ENCODE results near the gene ALDH4A1.
"Not testable (repeated sequence)": the region's sequence is repeated elsewhere in the genome, so short reads cannot be mapped to it uniquely, and the experiment has no call there.

ALDH4A1 gene

DNA sequence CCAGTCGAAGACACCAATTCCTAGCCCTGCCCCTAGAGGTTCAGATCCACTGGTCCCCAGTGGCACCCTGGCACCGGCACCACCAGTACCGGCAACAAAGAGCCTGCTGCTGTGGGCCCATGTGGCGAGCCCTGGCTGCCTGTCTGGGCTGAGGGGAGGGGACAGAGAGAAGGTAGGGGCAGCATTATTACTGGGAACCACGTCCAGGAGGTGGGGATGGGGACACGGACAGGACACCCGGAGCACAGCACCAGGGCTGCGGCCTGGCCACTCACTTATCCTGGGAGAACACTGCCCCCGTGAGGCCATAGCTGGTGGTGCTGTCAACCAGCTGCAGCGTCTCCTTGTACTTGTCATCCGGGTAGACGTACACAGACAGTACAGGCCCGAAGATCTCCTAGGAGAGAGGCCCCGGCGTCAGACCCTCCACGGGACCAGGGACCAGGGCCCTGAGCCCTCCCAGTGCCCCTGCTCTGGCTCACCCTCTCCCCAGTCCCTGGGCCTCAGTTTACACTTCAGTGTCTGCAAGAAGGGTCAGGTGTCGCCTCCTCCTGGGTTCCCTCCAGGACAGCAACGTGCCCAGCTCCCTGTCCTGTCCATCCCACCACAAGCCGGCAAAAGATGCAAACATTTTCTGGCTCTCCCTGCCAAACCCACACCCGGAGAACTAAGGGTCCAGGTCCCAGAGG is 27.1 kb downstream of the ALDH4A1 start:
- FAIRE-seq, result no peak

DNA sequence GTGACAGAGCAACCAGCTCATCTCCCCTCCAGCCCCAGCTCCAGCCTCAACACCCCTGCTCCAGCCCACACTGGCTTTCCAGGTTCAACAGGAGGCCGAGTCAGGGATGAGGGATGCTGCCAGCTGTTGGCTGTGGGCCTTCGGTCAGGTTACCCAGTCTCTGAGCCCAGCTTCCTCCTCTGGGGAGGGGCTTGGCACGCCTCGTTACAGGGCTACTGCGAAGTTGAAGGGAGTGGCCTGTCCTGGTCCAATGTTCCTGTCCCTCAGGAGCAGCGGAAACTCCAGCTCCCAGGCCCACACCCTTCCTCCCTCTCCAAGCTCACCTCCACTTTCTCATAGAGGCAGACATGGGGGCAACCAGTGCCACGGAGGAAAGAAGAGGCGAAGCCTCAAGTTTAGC is 27.8 kb downstream of the ALDH4A1 start:
- no peak for FAIRE-seq

DNA sequence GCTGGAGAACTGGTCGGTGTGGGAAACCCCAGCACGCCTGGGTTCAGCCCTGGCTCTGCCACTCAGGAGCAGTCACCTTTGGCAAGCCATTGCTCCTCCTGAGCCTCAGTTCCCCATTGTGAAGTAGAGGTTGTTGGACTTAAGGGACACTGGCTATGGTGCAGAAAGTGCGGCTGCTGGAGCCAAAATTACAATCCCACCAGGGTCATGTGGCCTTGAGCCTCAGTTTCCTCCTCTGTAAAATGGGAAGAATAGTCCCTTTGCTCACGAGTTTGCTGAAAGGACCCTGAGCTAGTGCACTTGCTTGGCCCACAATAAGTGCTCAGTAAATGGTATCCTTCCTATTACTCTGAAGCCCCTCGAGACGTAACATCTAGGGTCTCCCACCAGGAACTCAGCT is 28.3 kb downstream of the ALDH4A1 start:
- no peak for FAIRE-seq

DNA sequence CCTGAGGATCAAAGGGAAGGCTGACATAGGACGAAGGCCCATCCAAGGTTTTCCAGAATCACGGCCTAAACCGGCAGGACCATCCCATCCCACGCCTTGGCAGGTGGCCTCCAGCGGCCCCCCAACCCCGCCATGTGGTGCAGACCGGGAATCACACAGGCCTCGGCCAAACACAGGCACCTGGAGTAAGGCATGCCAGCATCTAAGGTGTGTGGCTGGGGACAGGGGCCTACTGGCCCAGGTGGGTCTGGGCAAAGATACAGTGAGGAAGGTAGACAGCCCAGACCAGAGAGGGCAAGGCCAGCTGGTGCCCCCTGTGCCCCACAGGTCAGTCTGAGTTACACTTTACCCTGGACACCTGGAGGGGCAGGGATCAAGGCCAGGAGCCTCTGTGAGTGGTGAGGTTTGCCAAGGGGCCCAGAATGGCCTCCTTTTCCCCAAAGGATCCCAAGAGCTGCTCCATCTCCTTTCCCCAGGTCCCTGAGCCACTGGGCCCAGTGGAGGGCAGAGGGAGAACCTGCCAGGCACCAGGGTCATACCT is 30.2 kb downstream of the ALDH4A1 start:
- FAIRE-seq, result no peak

DNA sequence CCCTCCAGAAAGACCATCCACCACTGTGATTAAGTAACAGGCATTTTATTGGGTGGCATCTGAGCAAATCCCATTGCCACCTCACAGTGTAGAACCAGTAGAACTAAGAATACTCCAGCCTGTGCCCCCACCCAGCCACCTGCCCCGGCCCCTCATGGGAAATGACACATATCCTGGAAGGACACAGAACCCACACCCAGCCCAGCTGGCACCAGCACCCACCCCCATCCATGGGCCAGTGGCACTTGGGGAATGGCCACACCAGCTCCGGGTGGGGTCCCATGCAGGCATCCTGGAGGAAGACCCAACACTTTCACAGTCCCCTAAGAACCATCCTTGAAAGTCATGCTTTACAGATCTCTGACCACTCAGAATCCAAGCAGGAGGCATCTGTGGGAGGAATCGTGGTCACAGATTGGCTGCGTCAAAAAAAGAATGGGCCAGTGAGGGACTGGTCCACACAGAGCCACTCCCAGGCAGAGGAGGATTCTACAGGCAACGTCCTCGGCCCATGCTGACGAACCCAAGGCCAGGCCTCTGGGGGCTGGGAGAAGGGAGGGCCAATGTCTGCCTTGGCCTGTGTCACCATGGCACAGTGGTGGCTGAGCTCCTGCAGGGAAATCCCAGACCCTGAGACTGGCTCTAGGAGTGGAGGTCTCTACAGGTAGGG is 30.8 kb downstream of the ALDH4A1 start:
- no peak for FAIRE-seq

DNA sequence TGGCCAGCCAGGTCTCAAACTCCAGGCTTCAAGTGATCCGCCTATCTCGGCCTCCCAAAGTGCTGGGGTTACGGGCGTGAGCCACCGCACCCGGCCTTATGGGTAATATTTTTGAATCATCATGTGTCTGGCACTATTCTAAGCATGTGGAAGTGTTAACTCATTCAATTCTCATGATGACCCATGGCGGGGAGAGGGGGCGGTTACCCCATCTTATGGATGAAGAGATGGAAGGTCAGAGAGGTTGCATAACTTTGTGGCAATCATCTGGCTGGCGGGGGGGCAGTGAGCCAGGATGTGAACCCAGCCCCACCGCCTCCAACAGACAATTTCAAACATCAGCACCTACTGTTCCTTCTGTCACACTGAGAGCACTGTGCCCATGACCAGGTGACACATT is 31.4 kb downstream of the ALDH4A1 start:
- FAIRE-seq, result no peak

DNA sequence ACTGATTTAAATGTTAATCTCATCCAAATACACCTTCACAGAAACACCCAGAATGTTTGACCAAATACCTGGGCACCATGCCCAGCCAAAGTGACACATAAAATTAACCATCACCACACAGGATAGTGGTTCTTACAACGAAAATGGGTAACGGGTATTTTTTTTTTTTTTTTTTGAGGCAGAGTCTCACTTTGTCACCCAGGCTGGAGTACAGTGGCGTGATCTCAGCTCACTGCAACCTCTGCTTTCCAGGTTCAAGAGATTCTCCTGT is 31.8 kb downstream of the ALDH4A1 start:
- FAIRE-seq, result not testable (repeated sequence)

DNA sequence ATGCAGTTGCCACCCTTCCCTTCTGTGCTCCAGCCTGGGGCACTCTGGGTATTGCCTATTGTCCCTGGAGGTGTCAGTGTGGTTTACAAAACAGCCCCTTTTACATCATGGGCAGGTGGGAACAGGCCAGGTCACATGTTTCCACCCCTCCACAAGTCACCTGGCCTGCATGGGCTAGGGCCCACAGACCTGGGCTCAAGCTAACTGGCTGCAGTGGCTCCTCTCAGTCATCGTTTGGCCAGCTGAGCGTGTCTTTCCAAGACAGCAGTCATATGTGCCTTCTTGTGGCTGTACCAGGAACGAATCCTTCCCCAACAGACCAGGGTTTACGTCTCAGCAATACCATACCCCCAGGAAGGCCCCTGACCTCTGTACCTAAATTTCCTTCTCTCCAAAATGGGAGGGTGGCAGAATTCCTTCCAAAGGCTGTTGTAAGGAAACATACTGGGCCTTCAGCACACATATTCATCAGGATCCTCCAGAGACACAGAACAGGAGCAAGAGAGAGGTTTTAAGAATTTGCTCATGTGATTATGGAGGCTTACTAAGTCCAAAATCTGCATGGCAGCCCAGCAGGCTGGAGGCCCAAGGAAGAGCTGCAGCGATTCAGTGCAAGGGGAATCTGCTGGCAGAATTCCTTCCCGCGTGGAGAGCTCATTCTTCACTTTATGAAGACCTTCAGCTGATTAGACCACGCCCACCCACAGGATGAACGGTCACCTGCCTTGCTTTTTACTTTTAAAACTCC is 32.3 kb downstream of the ALDH4A1 start:
- no peak for FAIRE-seq

DNA sequence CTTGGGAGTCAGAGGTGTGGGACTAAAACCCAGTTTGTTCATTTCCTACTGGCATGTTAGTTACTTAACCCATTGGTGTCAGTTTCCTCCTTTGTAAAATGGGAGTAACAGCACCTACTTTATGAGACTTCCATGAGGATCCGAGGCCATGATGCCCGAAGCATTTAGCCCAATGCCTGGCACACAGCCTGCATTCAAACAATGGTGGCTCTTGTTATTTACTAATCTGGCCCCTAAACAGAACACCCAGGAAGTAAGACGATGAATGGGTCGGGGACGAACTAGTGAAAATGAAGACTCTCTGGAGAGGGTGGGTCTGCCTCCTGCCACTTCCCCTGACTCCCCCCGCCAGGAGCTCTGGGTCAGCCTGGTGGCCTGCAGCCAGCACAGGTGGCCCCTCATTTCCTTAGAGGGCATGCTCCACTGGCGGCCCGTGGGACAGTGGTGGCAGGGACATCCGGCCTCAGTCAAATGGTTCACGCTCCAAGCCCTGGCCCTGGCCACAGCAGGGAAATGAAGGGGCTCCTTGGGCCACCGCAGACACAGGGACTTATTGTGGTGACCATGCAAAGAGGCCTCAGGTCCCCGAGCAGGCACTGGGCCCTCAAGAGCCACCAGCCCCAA is 33.4 kb downstream of the ALDH4A1 start:
- FAIRE-seq, result no peak

DNA sequence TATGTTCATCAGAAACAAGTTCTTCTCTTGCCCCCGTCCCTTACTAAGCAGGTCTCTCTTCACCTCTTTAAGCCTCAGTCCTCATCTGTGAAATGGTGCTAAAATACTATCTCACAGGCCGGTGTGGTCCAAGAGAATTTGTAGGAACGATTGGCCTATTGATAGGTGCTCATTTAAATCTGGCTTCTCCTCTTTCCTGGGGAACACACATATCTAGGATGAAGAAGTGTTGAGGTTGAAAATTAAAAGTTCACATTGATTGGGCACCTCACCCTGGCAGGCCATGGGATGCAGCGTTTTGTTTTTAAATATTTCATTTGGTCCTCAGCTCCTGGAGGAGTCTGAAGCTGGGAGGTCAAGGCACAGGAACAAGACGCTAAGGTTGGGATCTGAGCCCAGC is 34.0 kb downstream of the ALDH4A1 start:
- FAIRE-seq, result no peak

DNA sequence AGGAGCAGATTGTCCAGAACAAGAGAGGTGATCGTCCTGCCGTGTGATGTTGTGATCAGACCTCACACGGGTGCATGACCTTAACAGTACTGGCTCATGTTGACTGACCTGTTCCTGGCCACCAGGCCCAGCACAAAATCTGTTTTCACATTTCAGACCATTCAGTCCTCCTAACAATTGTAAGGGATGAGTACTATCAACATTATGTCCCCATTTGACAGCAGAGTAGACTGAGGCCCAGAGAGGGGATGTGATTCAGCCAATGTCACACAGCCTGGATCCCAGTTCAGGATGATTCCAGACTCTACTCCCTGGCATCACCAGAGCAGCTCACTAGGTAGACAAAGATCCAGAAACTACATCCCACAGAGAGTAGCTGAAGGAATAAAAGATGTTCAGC is 35.5 kb downstream of the ALDH4A1 start:
- FAIRE-seq, result no peak

DNA sequence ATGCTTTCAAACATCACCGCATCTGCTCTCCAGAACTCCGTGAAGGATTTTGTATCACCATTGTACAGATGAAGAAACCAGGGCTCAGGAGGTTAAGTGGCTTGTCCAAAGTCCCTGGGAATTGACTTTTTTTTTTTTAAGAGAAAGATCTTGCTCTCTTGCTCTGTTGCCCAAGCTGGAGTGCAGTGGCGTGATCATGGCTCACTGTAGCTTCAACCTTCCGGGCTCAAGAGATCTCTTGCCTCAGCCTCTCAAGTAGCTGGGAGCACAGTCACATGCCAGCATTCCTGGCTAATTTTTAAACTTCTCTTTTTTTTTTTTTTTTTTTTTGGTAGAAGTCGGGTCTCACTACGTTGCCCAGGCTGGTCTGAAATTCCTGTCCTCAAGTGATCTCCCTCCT is 36.0 kb downstream of the ALDH4A1 start:
- FAIRE-seq, result no peak

DNA sequence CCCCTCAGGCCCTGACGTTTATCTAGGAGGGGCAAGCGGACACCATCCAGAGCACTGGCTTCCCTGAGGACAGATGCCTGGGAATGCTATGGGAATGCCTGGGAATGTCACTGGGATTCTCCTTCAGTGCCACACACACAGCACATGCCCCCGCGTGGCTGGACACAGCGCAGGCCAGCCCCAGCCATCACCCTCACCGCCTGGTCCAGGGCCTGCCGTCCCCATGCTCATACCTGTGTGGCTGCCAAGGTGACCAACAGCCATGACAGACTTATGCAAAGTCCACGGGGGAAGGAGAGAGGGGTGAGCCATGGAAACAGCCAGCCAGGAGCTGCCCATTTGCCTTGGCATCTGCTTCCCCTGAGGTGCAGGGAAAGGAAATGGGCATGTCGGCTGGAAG is 37.2 kb downstream of the ALDH4A1 start:
- FAIRE-seq, result no peak

DNA sequence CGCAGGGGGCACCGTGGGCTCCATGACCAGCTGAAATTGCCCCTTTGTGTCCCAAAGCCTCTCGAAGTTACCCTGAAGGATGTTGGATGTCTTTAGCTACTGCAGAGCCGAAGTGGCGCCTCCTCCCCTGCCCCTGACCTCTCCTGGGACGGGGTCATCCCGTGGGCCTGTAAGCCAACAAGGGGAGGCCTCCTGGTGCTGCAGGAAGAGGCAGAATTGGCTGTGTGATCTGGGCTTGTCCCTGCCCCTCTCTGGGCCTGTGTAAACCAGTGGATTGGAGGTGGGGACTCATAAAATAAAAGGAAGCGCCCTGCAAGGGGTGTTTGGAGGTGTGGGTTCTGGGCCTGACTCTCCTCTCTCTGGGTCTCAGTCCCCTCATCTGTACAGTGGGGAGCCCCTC is 40.8 kb downstream of the ALDH4A1 start:
- FAIRE-seq, result no peak

DNA sequence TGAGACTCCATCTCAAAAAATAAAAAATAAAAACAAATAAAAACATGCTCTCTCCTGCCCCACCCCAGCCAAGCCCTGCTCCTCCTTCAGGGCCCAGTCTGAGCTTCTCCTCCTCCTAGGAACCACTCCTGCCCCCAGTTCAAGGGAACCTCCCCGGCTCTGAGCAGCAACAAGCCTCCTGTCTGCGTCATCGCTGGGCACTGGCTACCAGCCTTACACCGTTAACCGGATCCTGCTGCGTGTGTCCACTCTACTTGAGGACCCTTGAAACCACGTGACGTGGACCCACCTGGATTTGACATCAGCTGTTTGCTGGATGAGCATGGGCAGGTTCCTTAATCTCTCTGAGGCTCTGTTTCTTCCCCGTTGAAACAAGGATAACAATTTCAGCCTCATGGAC is 41.3 kb downstream of the ALDH4A1 start:
- no peak for FAIRE-seq

DNA sequence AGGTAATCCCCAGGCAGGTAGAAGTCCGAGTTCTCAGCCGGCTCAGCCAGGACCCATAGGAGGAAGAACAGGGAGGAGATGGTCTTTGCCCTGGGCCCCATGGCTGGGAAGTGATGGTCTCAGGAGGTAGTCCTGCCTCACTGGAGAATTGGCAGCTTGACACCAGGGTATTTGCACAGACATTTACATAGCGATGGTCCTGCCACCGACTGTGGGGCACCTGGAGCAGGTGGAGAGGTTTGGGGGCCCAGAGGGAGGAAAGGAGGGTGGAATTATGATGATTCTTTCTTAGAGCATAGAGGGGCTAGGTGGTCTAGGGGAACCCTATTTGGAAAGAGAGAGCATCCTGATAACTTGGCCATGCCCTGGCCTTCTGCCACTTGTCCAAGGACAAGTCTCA is 42.8 kb downstream of the ALDH4A1 start, which contains the start of gene TAS1R2:
Gene TAS1R2 (minus strand): TSS at position 101 of the 400 bp plus-strand sequence. CDS start 0 bp downstream, at position 101.
- no peak for FAIRE-seq

DNA sequence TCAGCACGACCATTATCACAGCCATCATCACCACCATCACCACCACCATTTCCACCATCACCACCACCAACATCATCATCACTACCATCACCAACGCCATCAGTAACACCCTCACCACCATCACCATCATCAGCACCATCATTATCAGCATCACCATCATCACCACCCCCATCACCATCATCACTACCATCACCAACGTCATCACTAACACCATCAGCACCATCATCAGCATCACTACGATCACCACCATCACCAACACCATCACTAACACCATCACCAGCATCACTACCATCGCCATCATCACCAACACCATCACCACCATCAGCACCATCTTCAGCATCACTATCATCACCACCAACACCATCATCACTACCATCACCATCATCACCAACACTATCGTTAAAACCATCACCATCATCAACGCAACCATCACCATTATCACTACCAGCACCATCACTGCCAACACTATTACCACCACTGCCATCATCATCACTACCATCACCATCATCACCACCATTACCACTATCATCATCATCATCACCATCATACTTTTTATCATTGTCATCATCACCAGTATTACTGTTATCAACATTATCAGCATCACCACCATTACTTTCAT is 44.2 kb downstream of the ALDH4A1 start:
- no peak for FAIRE-seq

DNA sequence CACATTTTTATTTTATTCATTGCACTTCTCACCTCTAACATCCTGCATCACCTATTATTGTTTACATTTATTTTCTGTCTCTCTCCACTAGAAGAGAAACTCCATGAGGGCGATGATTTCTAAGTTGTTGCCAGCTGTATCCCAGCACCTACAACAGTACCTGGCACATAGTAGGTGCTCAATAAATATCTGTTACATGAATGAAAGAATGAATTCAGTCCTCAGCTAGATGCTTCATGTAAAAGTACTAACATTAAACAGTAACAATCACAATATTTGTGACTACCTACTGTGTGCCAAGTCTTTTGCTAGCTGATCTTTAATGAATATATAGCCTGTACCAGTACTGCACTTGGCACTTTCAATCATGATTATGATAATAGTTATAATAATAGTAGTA is 45.9 kb downstream of the ALDH4A1 start:
- FAIRE-seq, result no peak

DNA sequence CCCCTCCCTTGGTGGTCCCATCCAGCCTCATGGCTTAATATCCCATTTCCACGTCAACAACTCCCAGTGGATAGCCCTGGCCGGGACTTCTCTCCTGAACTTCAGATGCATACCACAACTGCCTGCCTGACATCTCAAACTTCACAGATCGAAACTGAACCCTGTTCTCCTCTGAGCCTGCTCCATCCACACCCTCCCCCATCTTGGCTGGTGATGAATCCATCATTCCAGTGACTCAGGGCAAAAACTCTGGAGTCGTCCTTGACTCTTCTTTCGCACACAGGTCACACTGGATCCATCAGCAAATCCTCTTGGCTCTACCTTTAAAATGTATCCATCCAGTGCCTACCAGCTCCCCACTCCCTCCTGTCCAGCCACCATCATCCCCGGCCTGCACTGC is 46.8 kb downstream of the ALDH4A1 start:
- FAIRE-seq, result no peak

DNA sequence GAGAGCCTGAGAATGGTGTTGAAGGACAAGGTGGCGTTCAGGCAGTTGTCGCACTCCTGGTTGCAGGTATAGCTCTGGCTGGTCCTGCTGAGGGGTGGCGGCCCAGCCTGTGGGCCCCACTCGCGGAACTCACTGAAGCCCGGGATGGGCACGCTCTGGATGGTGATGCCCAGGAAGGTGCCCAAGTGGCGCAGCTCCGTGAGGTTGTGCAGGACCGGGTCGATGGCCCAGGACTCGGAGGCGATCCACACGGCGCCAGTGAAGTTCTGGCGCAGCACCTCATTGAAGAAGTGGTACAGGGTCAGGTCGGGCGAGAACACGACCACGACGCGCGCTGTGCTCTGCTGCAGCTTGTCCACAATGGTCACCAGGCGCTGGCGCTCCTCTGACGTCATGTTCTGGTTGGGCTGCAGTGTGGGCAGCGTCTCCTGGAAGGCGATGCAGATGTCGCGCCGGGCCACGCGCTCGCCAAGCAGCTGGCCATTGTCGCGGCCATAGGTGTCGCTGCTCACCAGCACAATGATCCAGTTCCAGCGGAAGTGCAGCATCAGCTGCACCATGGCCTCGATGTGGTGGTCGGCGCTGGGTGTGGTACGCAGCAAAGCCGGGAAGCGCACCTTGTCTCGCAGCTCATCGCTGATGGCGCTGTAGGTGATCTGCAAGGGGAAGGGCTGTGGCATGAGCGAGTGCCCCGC is 47.9 kb downstream of the ALDH4A1 start:
- no peak for FAIRE-seq

DNA sequence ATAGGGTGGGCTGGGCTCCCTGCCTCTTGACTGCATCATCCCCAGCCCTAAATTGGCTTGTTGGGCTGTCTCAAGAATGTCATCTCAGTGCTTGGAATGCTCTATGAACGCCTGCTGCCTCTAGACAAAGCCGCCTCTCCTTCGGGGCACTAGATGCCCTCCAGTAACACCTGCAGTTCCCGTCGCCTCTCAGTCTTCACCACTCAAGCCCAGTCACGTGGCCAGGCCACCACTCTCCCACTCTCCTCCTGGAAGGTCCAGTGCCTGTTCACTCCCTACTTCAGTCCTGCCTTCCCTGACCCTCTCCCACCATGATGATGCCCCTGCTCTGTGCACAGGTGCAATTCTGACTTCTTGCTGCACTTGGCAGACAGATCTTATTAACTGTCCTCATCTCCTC is 49.9 kb downstream of the ALDH4A1 start:
- no peak for FAIRE-seq

DNA sequence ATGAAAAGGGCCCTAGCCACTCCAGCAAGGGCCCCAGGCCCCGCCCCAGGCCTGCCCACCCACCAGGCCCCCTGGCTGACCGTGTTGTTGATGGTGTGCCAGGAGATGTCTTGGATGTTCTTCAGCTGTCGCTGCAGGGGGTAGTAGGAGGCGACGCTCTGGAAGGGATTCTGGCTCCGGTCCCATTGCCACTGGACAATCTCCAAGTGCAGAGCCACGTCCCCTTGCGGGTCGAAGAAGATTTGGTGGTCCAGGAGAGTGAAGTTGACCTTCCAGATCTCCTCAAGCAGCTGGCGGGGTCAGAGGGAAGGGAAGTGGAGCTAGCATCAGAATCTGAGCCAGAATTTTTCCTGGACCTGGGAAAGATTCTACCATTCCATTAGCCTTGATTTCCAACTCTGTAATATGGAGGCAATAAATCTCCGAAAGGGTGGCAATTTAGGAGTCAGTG is 53.1 kb downstream of the ALDH4A1 start:
- no peak for FAIRE-seq
